Tibial nerve (tissue), 4 donors: ENCODE results near the gene SRRM2.

Experiments
- CTCF ChIP-seq, 5 experiments: fragments of 200-600 bp in 3 of 5; fragments of 450-650 bp in 2 of 5; sonication (generic) in 3 of 5; IDR thresholded peaks; one replicate each; pipeline ENCODE4 v1.5.1; 2016 to 2019; ENCODE audit warnings: antibody characterized with exemption in 5 of 5, mild to moderate bottlenecking in 3 of 5, moderate library complexity in 2 of 5
- EP300 ChIP-seq, 2 donors: sonication (generic); formaldehyde crosslinking; IDR thresholded peaks; one replicate each; pipeline ENCODE4 v1.6.1; 2017; ENCODE audit warnings: antibody characterized with exemption in 2 of 2, mild to moderate bottlenecking in 1 of 2
- POLR2A ChIP-seq, 2 donors: fragments of 450-650 bp; IDR thresholded peaks; one replicate each; pipeline ENCODE4 v1.6.1; 2017; ENCODE audit warnings: antibody characterized with exemption in 2 of 2, mild to moderate bottlenecking in 2 of 2, moderate library complexity in 2 of 2

- no peak for TF ChIP-seq CTCF (IDR thresholded peaks at IDR 0.05)
- TF ChIP-seq EP300 (IDR thresholded peaks at IDR 0.05): no peak
- TF ChIP-seq POLR2A (IDR thresholded peaks at IDR 0.05): no peak
Measured at GRCh38 chr16:2783581-2784357, 31.3 kb downstream of the SRRM2 start.
